ENCODE results near the gene RNU1-3.
"Not testable (repeated sequence)": the region's sequence is repeated elsewhere in the genome, so short reads cannot be mapped to it uniquely, and the experiment has no call there.

- TF ChIP-seq EZH2 (IDR thresholded peaks at IDR 0.05; ENCODE audit: insufficient read depth, poor library complexity, severe bottlenecking); EZH2phosphoT487 (IDR thresholded peaks at IDR 0.05; ENCODE audit: insufficient read depth, low read depth): not testable (repeated sequence)
Observed at GRCh38 chr1:16658234-16658633, 8.5 kb downstream of the RNU1-3 start.
